Tracheal epithelial cell (primary cell): ENCODE results near the gene ARL13A. TPM values are rescaled to one million over a fixed set of nuclear protein-coding genes. Genes with fewer than 3 reads are reported as not detected.

Experiments used
- total RNA-seq: library from RNA; depleted of rRNA; stranded (reverse); fragments of >200 nt; gene quantifications from 2 replicates; pipeline ENCODE4 v1.2.1, GENCODE V29; 2014

ARL13A gene
- not detected in 2 replicates for total RNA-seq

GRCh38 chrX:100969408-100969807, at the start of gene ARL13A:
TSS of gene ARL13A (plus strand) at chrX:100969708. CDS start at chrX:100973690, 3,982 bp downstream.

DNA sequence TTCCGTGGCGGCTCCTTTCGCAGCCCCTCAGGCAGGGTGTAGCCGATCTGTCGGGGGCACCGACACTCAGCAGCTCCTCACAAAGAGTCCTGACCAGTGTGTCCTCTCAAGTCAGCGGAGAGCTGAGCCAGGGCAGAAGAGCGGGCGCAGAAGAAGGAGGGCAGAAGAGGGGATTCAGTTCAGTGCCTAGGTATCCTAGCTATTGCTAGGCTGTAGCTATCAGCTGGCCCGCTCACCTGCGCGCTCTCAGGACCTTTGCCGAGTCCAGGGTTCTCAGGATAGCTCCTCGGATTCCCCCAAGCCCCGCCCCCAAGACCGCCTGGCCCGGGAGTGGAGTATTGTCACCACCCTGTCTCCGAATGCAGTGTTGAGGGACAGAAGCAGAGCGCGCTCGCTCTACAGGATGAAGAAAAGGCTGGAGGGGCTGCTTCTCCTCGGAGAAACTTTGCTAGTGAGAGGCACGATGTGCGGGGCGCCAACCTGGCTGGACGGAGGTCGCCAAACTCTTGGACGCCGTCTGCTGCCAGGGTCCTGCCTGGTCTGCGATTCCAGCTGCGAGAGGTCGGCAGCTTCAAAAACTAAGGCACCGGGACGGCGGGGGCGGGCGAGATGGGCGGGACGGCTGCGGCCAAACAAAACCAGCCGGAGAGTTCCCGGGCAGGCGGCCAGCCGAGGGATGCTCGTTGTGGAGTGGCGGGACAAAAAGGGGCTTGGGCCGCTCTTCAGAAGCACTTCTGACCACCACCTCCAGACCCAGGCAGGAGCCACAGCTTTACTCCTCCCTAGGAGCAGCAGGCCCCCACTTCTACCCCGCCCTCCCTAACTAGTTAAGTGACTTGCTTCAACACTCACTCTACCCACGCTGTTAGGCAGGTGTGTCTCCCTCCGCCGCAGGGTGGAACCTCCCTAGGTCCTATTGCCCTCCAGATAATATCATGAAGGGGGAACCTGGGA, 40.6 kb upstream of the ARL13A start, which contains the start of gene XKRX:
XKRX (minus strand) TSS at position 258 of the 954 bp plus-strand sequence. CDS start 613 bp downstream, outside the sequence.

Other genes starting within 250 kb of the ARL13A start
- under 0.01 and 1.9 TPM in 2 replicates for gene SYTL4, start 237.6 kb upstream of the ARL13A start, total RNA-seq
- 11.7 and 19.0 TPM in 2 replicates for gene CSTF2, start 149.3 kb upstream of the ARL13A start, total RNA-seq
- gene NOX1, start 95.3 kb upstream of the ARL13A start, total RNA-seq = 0.21 TPM in 1 of 2 replicates, not detected in the other
- 0.24 and 1.1 TPM in 2 replicates for gene XKRX, start 40.8 kb upstream of the ARL13A start, total RNA-seq
- gene TRMT2B, start 82.4 kb downstream of the ARL13A start, total RNA-seq = 7.5 and 10.8 TPM in 2 replicates
- not detected in 2 replicates for gene TMEM35A, start 109.2 kb downstream of the ARL13A start, total RNA-seq
- 1.7 and 3.9 TPM in 2 replicates for gene CENPI, start 128.5 kb downstream of the ARL13A start, total RNA-seq